GM19099 (cell line): ENCODE results near the gene CSMD2.

ENCODE experiments used
- POLR2A ChIP-seq: IDR thresholded peaks from 3 replicates; pipeline ENCODE4 v1.6.1; 2011; ENCODE audit warnings: low read depth; ENCODE audit not compliant: insufficient read length; ENCODE audit errors: extremely low read depth

The CSMD2 gene

DNA sequence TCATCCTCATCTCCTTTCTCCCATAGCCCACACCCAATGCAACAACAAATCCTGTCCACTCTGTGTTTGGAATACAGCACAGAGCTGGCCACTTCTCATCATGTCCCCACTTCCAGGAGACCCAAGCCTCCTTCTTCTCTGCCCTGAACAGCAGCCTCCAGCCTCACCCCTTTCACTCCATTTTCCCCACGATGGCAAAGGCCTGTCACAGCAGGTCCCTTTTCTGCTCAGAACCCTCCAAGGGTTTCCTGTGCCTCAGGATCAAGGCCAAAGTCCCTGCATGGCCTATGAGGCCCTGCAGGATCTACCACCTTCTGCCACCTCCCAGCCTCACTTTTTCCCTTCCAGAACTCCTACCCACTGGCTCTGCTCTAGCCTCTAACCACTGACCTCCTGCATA is 78.5 kb downstream of the CSMD2 start:
- no peak for TF ChIP-seq POLR2A

GRCh38 chr1:34083974-34084373 is 81.1 kb downstream of the CSMD2 start:
- no peak for TF ChIP-seq POLR2A

DNA sequence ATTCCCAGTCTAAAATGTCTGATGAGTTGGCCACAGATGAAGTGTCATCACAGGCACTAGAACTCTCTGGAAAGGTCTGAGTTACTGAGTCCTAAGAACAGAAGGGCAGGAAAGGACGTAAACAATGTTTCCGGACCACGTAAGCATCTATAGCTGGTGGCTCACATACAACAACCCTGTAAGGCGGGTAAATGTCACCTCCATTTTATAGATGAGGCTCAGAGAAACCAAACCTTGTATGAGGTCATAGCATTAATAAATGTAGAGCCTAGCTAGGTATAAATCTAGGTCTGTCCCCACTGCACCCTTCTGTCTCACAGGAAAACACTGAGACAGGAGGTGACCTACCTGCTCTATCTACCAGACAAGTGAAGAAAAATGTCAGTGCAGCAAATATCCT is 86.6 kb downstream of the CSMD2 start:
- TF ChIP-seq POLR2A, result no peak

- no peak for TF ChIP-seq POLR2A
These were observed 89.5 kb downstream of the CSMD2 start for GRCh38 chr1:34075576-34075975.

- no peak for TF ChIP-seq POLR2A
These were observed 91.9 kb downstream of the CSMD2 start for GRCh38 chr1:34073028-34073695.

DNA sequence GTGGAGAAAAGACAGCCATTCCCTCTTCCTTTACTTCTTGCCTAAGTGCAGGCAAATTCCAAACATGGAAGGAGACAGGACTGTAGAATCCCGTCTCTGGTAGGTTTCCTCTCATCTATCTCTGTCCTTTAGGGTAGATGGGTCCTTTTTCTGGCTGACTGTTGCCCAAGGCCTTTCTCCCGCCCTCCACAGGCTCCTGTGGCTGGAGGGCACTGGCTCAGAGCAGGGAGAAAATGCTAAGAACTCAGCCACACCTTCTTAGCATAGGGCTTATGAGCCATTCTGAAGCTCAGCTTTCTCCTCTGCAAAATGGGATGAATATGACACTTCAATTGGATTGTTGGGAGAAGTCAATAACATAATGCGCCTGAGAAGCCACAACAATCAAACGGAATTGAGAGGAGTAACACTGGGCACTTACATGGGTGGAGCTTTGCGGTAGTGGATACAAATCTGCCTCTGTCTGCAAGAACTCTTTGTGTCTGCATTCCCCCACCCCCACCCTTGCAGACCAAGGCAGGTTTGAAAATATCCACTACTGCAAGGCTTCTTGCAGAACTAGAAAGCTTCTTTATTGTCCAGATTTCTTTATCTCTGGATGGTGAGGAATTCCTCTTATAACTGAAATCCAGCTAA is 94.7 kb downstream of the CSMD2 start:
- TF ChIP-seq POLR2A, result no peak

GRCh38 chr1:34066981-34067603 is 97.9 kb downstream of the CSMD2 start:
- TF ChIP-seq POLR2A, result no peak

DNA sequence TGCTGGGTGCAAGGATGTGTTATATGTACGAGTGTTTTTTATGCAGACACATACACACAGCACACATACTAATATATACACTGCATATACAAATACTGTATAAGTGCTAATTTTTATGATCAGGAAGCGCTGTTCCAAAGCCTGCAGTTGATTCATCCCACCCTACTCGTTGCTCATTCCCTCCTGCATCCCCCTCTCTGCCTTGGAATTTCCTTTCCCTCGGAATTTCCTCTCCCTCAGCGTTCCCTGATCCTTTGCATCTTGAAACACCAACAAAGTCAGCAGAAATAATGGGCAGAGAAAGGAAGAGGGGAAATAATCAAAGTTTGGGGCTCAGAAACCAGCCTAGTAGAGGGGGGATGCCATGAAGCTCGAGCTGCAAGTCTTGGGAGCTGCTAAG is 98.9 kb downstream of the CSMD2 start:
- no peak for TF ChIP-seq POLR2A

DNA sequence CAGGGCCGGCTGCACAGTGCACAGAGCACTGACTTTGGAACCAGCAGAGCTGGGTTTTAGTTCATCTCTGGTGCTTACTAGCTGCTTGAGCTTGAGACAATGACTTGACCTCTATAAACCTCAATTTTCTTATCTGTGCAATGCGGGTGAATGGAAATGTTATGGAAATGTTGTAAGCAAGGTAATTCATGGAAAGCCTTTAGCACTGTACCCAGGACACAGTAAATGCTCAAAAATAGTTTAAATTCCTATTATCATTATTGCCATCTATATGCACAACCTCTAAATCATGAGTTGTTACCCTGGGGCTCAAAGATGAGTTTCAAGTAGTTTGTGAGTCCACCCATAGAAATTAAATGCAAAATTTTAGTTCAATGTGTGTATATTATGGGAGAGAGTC is 99.5 kb downstream of the CSMD2 start:
- TF ChIP-seq POLR2A, result no peak

DNA sequence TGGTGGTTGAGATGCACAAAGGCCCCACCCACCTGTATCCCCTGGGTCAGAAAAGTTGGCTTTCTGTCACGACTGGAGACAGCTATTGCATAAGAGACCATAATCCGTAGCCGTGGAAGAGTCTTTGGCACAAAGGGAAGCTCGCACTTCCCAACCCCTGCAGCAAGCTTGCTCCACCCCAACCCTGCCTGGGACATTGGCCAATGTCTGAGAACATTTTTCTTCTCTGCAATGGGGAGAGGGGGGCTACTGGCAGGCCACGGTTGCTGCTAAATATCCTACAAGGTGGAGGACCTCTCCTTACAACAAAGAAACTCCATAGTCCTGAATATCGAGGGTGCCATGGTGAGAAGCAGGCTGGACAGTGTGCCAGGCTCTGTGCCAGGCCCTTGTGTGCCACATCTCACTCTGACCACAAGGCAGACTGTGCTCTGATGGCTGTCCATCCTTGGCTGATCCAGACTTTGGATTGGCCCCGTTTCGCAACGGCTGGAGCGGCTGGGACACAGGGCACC is 104.1 kb downstream of the CSMD2 start:
- TF ChIP-seq POLR2A, result no peak

- TF ChIP-seq POLR2A, result no peak
These were observed 104.8 kb downstream of the CSMD2 start for GRCh38 chr1:34060187-34060730.

- no peak for TF ChIP-seq POLR2A
These were observed 107.5 kb downstream of the CSMD2 start for GRCh38 chr1:34057347-34058130.

DNA sequence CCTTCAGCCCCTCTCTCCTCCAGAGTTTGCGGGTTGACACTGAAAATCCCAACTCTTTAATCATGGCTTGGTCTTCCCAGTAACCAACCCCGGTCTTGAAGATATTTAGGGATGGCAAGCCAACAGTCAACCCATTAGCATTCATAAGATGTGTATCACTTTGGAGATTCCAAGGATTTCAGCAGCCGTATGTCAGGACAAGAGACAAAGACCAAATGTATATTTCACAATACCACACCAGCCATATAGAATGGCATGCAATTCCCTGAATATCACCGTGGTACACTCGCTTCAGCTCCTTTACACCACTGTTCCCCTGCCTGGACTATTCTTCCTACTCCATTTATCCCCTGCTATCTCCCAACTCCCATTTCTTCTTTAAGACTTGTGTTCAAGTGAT is 109.2 kb downstream of the CSMD2 start:
- no peak for TF ChIP-seq POLR2A

DNA sequence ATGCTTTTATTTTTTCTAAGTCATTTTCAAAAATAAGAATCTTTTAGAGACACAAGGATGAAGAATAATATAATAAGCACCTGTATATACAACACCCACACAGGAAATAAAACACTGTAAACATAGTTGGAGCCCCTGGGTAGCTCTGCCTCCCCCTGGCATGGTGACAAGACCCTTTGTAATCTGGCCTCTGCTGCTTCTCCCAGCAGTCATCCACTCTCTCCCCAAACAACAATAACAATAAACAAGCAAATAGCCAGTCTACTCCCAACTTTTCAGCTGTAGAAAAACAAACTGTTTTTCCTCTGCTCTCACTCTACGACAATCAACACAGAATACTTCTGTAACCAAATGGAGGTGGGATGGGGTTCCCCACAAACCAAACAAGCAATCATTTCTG is 110.1 kb downstream of the CSMD2 start:
- TF ChIP-seq POLR2A, result no peak

DNA sequence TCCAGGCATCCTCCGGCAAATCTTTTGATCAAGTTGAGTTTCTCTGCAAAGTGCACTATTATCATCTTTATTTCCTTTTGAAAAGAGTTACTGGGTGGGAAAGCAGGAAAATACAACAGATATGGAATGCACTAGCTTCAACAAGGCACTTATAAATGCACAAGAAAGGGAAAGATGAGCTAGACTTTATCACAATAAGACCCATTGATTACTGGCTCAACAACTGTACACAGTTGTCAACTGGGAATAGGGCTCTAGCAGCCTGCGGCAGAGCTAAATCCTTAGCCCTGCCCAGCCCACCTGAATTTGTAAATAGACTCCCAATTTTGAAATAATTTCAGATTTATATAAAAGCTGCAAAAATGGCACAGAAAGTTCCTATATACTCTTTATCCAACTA is 111.4 kb downstream of the CSMD2 start:
- TF ChIP-seq POLR2A, result no peak
